ENCODE results near the gene VAT1L. TPM values are rescaled to one million over a fixed set of nuclear protein-coding genes. Genes with fewer than 3 reads are reported as not detected.

The VAT1L gene
- total and polyA plus RNA-seq, 2 experiments from 2014 or later, result 11.0 to 24.4 TPM

GRCh38 chr16:77801817-77802216 is 13.5 kb downstream of the VAT1L start (continued):
- TF ChIP-seq CTCF (conservative IDR thresholded peaks at IDR 0.05; ENCODE audit: low read depth in 2 of 2), result no peak
- TF ChIP-seq EZH2phosphoT487 (IDR thresholded peaks at IDR 0.05; ENCODE audit: unreplicated experiment), result no peak
- TF ChIP-seq JUNB (IDR thresholded peaks at IDR 0.05; ENCODE audit: unreplicated experiment), result no peak
- TF ChIP-seq ZNF114 (CRISPR knock-in tag; IDR thresholded peaks at IDR 0.05), result no peak
- TF ChIP-seq REST (IDR thresholded peaks at IDR 0.05; ENCODE audit: unreplicated experiment), result no peak
- no peak for TF ChIP-seq ZNF331 (CRISPR knock-in tag; IDR thresholded peaks at IDR 0.05; ENCODE audit: low read depth)

GRCh38 chr16:77805398-77805797 is 17.0 kb downstream of the VAT1L start:
- Mint-ChIP-seq H3K4me1 (peaks cover 7% of the 10 kb centered on the region; the same call in 2 of the 3 replicates), H3K27ac (peak overlapping the region; percentile 31; the same call in 1 of the 2 replicates), H3K9me3 (peaks cover 26% of the 10 kb centered on the region), H3K36me3 (ENCODE audit: low read depth) (peaks cover 37% of the 10 kb centered on the region), H3K4me3 (no peak overlapping the region), H3K27me3 (ENCODE audit: insufficient read depth, low read depth, poor library complexity) (no peaks in the 10 kb centered on the region)
- Histone ChIP-seq H3K9me2 (ENCODE audit: insufficient read depth) (no peaks in the 10 kb centered on the region), H3K4me3 (no peak overlapping the region), H3F3A (replicated peaks; ENCODE audit: low read depth) (no peaks in the 10 kb centered on the region), H3K4me2 (no peak overlapping the region), H3K4me1 (ENCODE audit: insufficient read depth) (no peaks in the 10 kb centered on the region), H2AFZ (no peak overlapping the region), H3K27ac (ENCODE audit: low read depth) (no peak overlapping the region), H3K79me2 (replicated peaks; ENCODE audit: insufficient read depth) (no peaks in the 10 kb centered on the region; the same call in none of the 2 replicates), H4K20me1 (replicated peaks; ENCODE audit: insufficient read depth) (no peaks in the 10 kb centered on the region), H3K27me3 (ENCODE audit: insufficient read depth) (no peaks in the 10 kb centered on the region), H3K36me3 (ENCODE audit: insufficient read depth) (no peaks in the 10 kb centered on the region)
- DNase-seq (ENCODE audit: low spot score), result no peak
- ATAC-seq, result no peak
- TF ChIP-seq ETS1 (IDR thresholded peaks at IDR 0.05), result no peak
- TF ChIP-seq ZNF114 (CRISPR knock-in tag; IDR thresholded peaks at IDR 0.05), result no peak

Data from GM23338 (cell line).